ENCODE data around the gene TARDBP.
A peak's percentile ranks its signal among the peaks of the same experiment; 100 is the strongest.

Gene TARDBP

GRCh38 chr1:11012260-11013159, at the start of gene TARDBP:
Gene TARDBP, plus strand, starts transcription at chr1:11012654. Its CDS starts 1,074 bp downstream, at chr1:11013728.
- Mint-ChIP-seq H3K27me3 (no peaks in the 10 kb centered on the region), H3K27ac (peak within 1 kb of the TSS; percentile 99), H3K9me3 (no peaks in the 10 kb centered on the region), H3K4me3 (peak within 1 kb of the TSS; percentile 91), H3K4me1 (peaks cover 17% of the 10 kb centered on the region), H3K36me3 (peaks cover 9% of the 10 kb centered on the region)
- ATAC-seq (ENCODE audit: low read depth) (peak; percentile 83), DNase-seq (ENCODE audit: low spot score in 2 of 2) (peak; percentile 90 to 94)

- Mint-ChIP-seq H3K9me3 (no peaks in the 10 kb centered on the region), H3K4me3 (peak overlapping the region; percentile 49), H3K27ac (no peak overlapping the region), H3K36me3 (peaks cover 3% of the 10 kb centered on the region), H3K4me1 (peaks cover 30% of the 10 kb centered on the region), H3K27me3 (peaks cover 16% of the 10 kb centered on the region)
- ATAC-seq (ENCODE audit: low read depth) (peak; percentile 41), DNase-seq (ENCODE audit: low spot score in 2 of 2) (no peak)
Observed at GRCh38 chr1:10965546-10966226, 46.8 kb upstream of the TARDBP start.

DNA sequence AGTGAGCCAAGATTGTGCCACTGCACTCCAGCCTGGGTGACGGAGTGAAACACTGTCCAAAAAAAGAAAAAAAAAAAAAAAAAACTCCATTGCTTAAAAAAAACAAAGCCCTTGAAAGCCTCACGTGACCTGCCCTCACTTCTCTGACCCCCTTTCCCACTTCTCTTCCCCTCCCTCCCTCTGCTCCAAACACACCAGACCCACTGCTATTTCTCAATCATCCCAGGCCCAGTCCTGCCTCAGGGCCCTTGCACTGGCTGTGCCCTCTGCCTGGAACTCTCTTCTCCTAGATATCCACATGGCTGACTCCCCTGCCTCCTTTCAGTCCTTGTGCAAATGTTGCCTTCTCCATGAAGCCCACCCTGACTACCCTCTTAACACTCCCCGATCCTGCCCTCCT, 45.4 kb upstream of the TARDBP start:
- DNase-seq (ENCODE audit: low spot score in 2 of 2) = no peak
- Mint-ChIP-seq H3K9me3 (no peaks in the 10 kb centered on the region), H3K27ac (no peak overlapping the region), H3K36me3 (peaks cover 3% of the 10 kb centered on the region), H3K4me3 (no peak overlapping the region), H3K27me3 (peaks cover 20% of the 10 kb centered on the region), H3K4me1 (peaks cover 30% of the 10 kb centered on the region)
- no peak for ATAC-seq (ENCODE audit: low read depth)

DNA sequence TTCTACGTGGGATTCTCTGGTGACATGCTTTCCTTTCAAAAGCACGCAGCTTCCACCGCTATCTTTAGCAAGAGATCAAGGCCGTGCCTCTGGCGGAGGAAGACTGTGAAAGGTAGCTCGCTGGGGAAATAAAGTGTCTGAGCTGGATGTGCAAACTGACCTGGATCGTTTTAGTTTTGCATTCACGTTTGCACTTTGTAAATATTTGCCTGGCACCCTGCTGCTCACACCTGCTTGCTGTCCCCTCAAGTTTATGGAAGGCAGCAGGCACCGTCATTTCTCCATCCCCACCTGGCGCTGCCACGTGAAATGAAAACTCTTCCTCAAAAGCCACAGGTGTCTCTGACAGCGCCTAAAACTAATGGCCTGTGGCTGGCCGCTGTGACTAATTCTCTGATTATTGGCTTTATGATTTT, 44.0 kb upstream of the TARDBP start:
- Mint-ChIP-seq H3K4me3 (peak overlapping the region; percentile 78), H3K9me3 (no peaks in the 10 kb centered on the region), H3K4me1 (peaks cover 30% of the 10 kb centered on the region), H3K36me3 (peaks cover 3% of the 10 kb centered on the region), H3K27ac (no peak overlapping the region), H3K27me3 (peaks cover 17% of the 10 kb centered on the region)
- ATAC-seq (ENCODE audit: low read depth) (no peak), DNase-seq (ENCODE audit: low spot score in 2 of 2) (no peak)

- DNase-seq (ENCODE audit: low spot score in 2 of 2) = no peak
- ATAC-seq (ENCODE audit: low read depth) = no peak
- peaks cover 30% of the 10 kb centered on the region for H3K4me1 Mint-ChIP-seq
- peaks cover 3% of the 10 kb centered on the region for H3K36me3 Mint-ChIP-seq
- H3K4me3 Mint-ChIP-seq = no peak overlapping the region
- peaks cover 13% of the 10 kb centered on the region for H3K27me3 Mint-ChIP-seq
- H3K27ac Mint-ChIP-seq = no peak overlapping the region
- H3K9me3 Mint-ChIP-seq = no peaks in the 10 kb centered on the region
Observed at GRCh38 chr1:10969267-10969970, 43.0 kb upstream of the TARDBP start.

GRCh38 chr1:10969971-10970332, 42.5 kb upstream of the TARDBP start:
- DNase-seq (ENCODE audit: low spot score in 2 of 2) = no peak
- peaks cover 3% of the 10 kb centered on the region for H3K36me3 Mint-ChIP-seq
- no peak overlapping the region for H3K27ac Mint-ChIP-seq
- H3K9me3 Mint-ChIP-seq = no peaks in the 10 kb centered on the region
- peaks cover 27% of the 10 kb centered on the region for H3K4me1 Mint-ChIP-seq
- peaks cover 13% of the 10 kb centered on the region for H3K27me3 Mint-ChIP-seq
- H3K4me3 Mint-ChIP-seq = no peak overlapping the region
- ATAC-seq (ENCODE audit: low read depth) = no peak

GRCh38 chr1:10973552-10973951, 38.9 kb upstream of the TARDBP start:
- H3K4me1 Mint-ChIP-seq = peaks cover 10% of the 10 kb centered on the region
- no peaks in the 10 kb centered on the region for H3K9me3 Mint-ChIP-seq

DNA sequence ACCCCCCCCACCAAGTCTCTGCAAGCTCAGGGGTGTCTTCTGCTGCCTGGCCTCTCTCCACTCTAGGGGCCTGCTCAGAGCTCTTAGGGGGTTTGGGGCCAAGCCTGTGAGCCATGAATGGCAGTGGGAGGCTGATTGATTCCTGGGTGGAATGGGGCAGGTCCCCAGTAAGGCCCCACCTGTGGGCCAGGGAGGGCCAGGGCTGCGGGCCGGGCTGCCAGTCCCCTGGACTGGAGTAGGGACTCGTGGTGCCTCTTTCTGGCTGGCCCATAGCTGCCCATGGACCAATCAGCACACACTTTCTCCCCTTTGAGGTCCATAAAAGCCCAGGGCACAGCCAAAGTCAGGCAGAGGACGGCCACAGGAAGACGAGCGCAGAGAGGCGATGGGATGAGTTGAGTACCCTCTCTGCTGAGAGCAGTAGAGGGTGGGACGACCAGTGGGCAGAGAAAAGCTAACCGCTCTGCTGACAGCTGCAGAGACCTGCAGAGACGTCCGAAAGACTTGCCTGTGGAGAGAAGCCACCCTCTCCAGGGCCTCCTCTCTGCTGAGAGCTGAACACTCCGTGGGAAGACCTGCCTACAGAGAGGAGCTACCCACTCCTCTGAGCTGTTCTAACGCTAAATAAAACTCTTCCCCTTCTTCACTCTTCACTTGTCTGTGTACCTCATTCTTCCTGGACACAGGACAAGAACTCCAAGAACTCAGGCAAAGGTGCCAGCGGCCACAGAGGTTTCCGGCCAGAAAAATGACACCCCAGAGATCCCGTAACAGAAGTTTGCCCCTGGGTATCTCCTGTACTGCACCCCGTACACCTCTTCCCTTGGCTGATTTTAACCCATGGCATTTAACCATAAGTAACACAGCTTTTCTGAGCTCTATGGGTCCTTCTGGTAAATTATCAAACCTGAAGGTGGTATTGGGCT, 38.2 kb upstream of the TARDBP start:
- DNase-seq (ENCODE audit: low spot score in 2 of 2) (no peak), ATAC-seq (ENCODE audit: low read depth) (no peak)
- no peak overlapping the region for H3K4me3 Mint-ChIP-seq
- H3K27ac Mint-ChIP-seq = no peak overlapping the region
- no peaks in the 10 kb centered on the region for H3K36me3 Mint-ChIP-seq
- peaks cover 7% of the 10 kb centered on the region for H3K4me1 Mint-ChIP-seq
- H3K27me3 Mint-ChIP-seq = peaks cover 11% of the 10 kb centered on the region
- no peaks in the 10 kb centered on the region for H3K9me3 Mint-ChIP-seq

More at GRCh38 chr1:10973552-10973951, 38.9 kb upstream of the TARDBP start:
- Mint-ChIP-seq H3K36me3 (no peaks in the 10 kb centered on the region), H3K27me3 (peaks cover 9% of the 10 kb centered on the region), H3K4me3 (no peak overlapping the region), H3K27ac (no peak overlapping the region)
- DNase-seq (ENCODE audit: low spot score in 2 of 2) (no peak), ATAC-seq (ENCODE audit: low read depth) (no peak)

- ATAC-seq (ENCODE audit: low read depth) = no peak
- no peak overlapping the region for H3K4me3 Mint-ChIP-seq
- H3K36me3 Mint-ChIP-seq = no peaks in the 10 kb centered on the region
- H3K27me3 Mint-ChIP-seq = peaks cover 16% of the 10 kb centered on the region
- H3K27ac Mint-ChIP-seq = no peak overlapping the region
- H3K4me1 Mint-ChIP-seq = no peaks in the 10 kb centered on the region
- no peak for DNase-seq (ENCODE audit: low spot score in 2 of 2)
- H3K9me3 Mint-ChIP-seq = no peaks in the 10 kb centered on the region
Observed at GRCh38 chr1:10975567-10976326, 36.7 kb upstream of the TARDBP start.

- Mint-ChIP-seq H3K9me3 (no peaks in the 10 kb centered on the region), H3K27ac (no peak overlapping the region), H3K27me3 (peaks cover 12% of the 10 kb centered on the region), H3K4me3 (no peak overlapping the region), H3K4me1 (no peaks in the 10 kb centered on the region), H3K36me3 (no peaks in the 10 kb centered on the region)
- DNase-seq (ENCODE audit: low spot score in 2 of 2) = no peak
- no peak for ATAC-seq (ENCODE audit: low read depth)
Observed at GRCh38 chr1:10978719-10979118, 33.7 kb upstream of the TARDBP start.

DNA sequence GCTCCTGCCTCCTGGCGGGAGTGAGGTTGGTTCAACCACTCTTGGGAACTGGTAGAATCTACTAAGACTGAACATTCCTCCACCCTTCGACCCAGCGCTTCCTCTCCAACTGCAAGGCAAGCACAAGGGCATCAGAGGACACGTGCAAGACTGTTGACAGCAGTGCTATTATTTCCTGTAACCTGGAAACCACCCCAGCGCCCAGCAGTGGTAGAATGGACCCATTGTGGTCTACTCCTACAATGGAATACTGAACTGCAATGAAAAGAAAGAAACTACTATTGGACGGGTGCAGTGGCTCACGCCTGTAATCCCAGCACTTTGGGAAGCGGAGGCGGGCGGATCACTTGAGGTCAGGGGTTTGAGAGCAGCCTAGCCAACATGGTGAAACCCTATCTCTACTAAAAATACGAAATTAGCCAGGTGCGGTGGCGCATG, 33.0 kb upstream of the TARDBP start:
- H3K4me1 Mint-ChIP-seq = no peaks in the 10 kb centered on the region
- no peak for DNase-seq (ENCODE audit: low spot score in 2 of 2)
- ATAC-seq (ENCODE audit: low read depth) = no peak
- no peaks in the 10 kb centered on the region for H3K36me3 Mint-ChIP-seq
- H3K27ac Mint-ChIP-seq = no peak overlapping the region
- H3K9me3 Mint-ChIP-seq = no peaks in the 10 kb centered on the region
- H3K4me3 Mint-ChIP-seq = no peak overlapping the region
- peaks cover 12% of the 10 kb centered on the region for H3K27me3 Mint-ChIP-seq

DNA sequence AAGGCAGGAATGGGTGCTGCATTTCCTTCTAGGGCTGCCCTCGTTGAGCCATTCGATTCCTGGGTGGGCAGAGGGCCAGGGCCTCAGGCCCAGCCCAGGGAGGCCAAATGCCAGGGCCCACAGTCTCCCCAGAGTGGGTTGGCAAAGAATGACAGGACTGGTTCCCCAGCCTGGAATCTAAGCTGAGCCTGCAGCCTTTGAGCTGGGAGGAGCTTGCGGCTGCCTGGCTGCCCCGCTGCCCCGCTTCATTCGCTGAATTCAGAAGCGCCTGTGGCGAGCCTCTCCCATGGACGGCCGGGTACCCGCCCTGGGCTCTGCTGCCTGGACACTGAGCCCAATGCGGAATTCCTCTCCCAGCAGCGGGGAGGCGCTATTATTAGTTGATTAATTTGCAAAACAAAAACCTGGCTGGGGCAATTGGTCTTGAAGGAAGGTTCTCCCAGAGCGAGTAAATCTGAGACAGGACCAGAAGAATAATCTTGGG, 32.3 kb upstream of the TARDBP start:
- peaks cover 12% of the 10 kb centered on the region for H3K27me3 Mint-ChIP-seq
- ATAC-seq (ENCODE audit: low read depth) = no peak
- no peak for DNase-seq (ENCODE audit: low spot score in 2 of 2)
- H3K4me1 Mint-ChIP-seq = no peaks in the 10 kb centered on the region
- no peaks in the 10 kb centered on the region for H3K9me3 Mint-ChIP-seq
- no peak overlapping the region for H3K4me3 Mint-ChIP-seq
- no peaks in the 10 kb centered on the region for H3K36me3 Mint-ChIP-seq
- no peak overlapping the region for H3K27ac Mint-ChIP-seq
